WTC11 (cell line): ENCODE data around the gene C10orf105. TPM values are rescaled to one million over a fixed set of nuclear protein-coding genes. Genes with fewer than 3 reads are reported as not detected.

Experiments used
- ATAC-seq: fragments of 200-7000 bp; cut with Tn5 transposase; 2 replicates; pipeline ENCODE4 v1.10.0; 2021; ENCODE audit warnings: mild to moderate bottlenecking, moderate library complexity
- CTCF ChIA-PET: fragments of 300-600 bp; sonication (Branson Sonifier 250); formaldehyde crosslinking; loops from one replicate; lab custom pipeline; 2021; ENCODE audit warnings: antibody characterized with exemption; lab: Charles Lee
- POLR2A ChIA-PET: fragments of 350-600 bp; sonication (Branson Sonifier 250); formaldehyde crosslinking; loops from one replicate; lab custom pipeline; 2021; ENCODE audit warnings: antibody characterized with exemption; lab: Charles Lee
- DNase-seq: peaks from one replicate; pipeline ENCODE4 v3.0.0; 2021; ENCODE audit warnings: low spot score
- H3K27ac Mint-ChIP-seq: 2 replicates; pipeline ENCODE4 v1.8.0; 2021; ENCODE audit warnings: mixed read lengths
- H3K27me3 Mint-ChIP-seq: 2 replicates; pipeline ENCODE4 v1.8.0; 2021; ENCODE audit warnings: low read depth, mild to moderate bottlenecking, moderate library complexity, mixed read lengths
- H3K36me3 Mint-ChIP-seq: 2 replicates; pipeline ENCODE4 v1.8.0; 2021; ENCODE audit warnings: mixed read lengths
- H3K4me1 Mint-ChIP-seq: 2 replicates; pipeline ENCODE4 v1.8.0; 2022; ENCODE audit warnings: mixed read lengths
- H3K4me3 Mint-ChIP-seq: 2 replicates; pipeline ENCODE4 v1.8.0; 2021; ENCODE audit warnings: mild to moderate bottlenecking, moderate library complexity, mixed read lengths
- H3K9me3 Mint-ChIP-seq: 2 replicates; pipeline ENCODE4 v1.8.0; 2021; ENCODE audit warnings: mixed read lengths
- ARID4B ChIP-seq: sonication (generic); formaldehyde crosslinking; IDR thresholded peaks from 2 replicates; pipeline ENCODE4 v1.8.0; 2023; ENCODE audit warnings: missing genetic modification reagents, mild to moderate bottlenecking, borderline replicate concordance
- CDX4 ChIP-seq: fragments of 250-450 bp; sonication (Bioruptor Pico); IDR thresholded peaks from 2 replicates; pipeline ENCODE4 v1.9.0; 2021; ENCODE audit warnings: moderate library complexity, mild to moderate bottlenecking, inconsistent platforms, borderline replicate concordance
- CREM ChIP-seq: sonication (generic); formaldehyde crosslinking; IDR thresholded peaks from 2 replicates; pipeline ENCODE4 v1.8.1; 2022; ENCODE audit warnings: mild to moderate bottlenecking, missing genetic modification reagents, moderate library complexity
- FOXJ3 ChIP-seq: sonication (generic); formaldehyde crosslinking; IDR thresholded peaks from 2 replicates; pipeline ENCODE4 v1.9.0; 2021; ENCODE audit warnings: missing genetic modification reagents, mild to moderate bottlenecking, borderline replicate concordance
- GRHL2 ChIP-seq: fragments of 250-450 bp; sonication (Bioruptor Pico); IDR thresholded peaks from 2 replicates; pipeline ENCODE4 v1.8.0; 2022; ENCODE audit warnings: mild to moderate bottlenecking, moderate library complexity; ENCODE audit not compliant: insufficient replicate concordance, severe bottlenecking
- GTF2I ChIP-seq: fragments of 250-450 bp; sonication (Bioruptor Pico); conservative IDR thresholded peaks from 2 replicates; pipeline ENCODE4 v1.4.0; 2021; ENCODE audit warnings: mild to moderate bottlenecking
- HMGA2 ChIP-seq: fragments of 250-450 bp; sonication (Bioruptor Pico); IDR thresholded peaks from 2 replicates; pipeline ENCODE4 v1.4.0; 2021; ENCODE audit warnings: mild to moderate bottlenecking, moderate library complexity
- IRF2 ChIP-seq: sonication (generic); formaldehyde crosslinking; IDR thresholded peaks from 2 replicates; pipeline ENCODE4 v1.8.0; 2022; ENCODE audit warnings: low read depth, missing genetic modification reagents, borderline replicate concordance
- NFE2L1 ChIP-seq: sonication (generic); formaldehyde crosslinking; IDR thresholded peaks from 2 replicates; pipeline ENCODE4 v1.8.1; 2023; ENCODE audit warnings: missing genetic modification reagents
- NFYB ChIP-seq: sonication (generic); formaldehyde crosslinking; conservative IDR thresholded peaks from 2 replicates; pipeline ENCODE4 v1.8.0; 2022; ENCODE audit warnings: low read depth, missing genetic modification reagents
- NR2C2 ChIP-seq: sonication (generic); formaldehyde crosslinking; IDR thresholded peaks from 2 replicates; pipeline ENCODE4 v1.8.0; 2022; ENCODE audit warnings: mild to moderate bottlenecking, missing genetic modification reagents
- NR3C1 ChIP-seq: sonication (generic); formaldehyde crosslinking; conservative IDR thresholded peaks from 2 replicates; pipeline ENCODE4 v1.8.1; 2023; ENCODE audit warnings: low read depth, mild to moderate bottlenecking, missing genetic modification reagents
- OVOL2 ChIP-seq: fragments of 250-450 bp; sonication (Bioruptor Pico); IDR thresholded peaks from 2 replicates; pipeline ENCODE4 v1.9.0; 2021; ENCODE audit warnings: mild to moderate bottlenecking, borderline replicate concordance
- SOX15 ChIP-seq: fragments of 250-450 bp; sonication (Bioruptor Pico); IDR thresholded peaks from 2 replicates; pipeline ENCODE4 v1.9.0; 2021; ENCODE audit warnings: mild to moderate bottlenecking
- SP1 ChIP-seq: sonication (generic); formaldehyde crosslinking; conservative IDR thresholded peaks from 2 replicates; pipeline ENCODE4 v1.8.1; 2022; ENCODE audit warnings: missing genetic modification reagents
- ZBTB21 ChIP-seq: sonication (generic); formaldehyde crosslinking; IDR thresholded peaks from 2 replicates; pipeline ENCODE4 v1.8.1; 2023; ENCODE audit warnings: mild to moderate bottlenecking, missing genetic modification reagents, borderline replicate concordance
- ZNF138 ChIP-seq: sonication (generic); formaldehyde crosslinking; conservative IDR thresholded peaks from 2 replicates; pipeline ENCODE4 v1.8.1; 2022; ENCODE audit warnings: mild to moderate bottlenecking, moderate library complexity, missing genetic modification reagents
- ZNF317 ChIP-seq: sonication (generic); formaldehyde crosslinking; IDR thresholded peaks from 2 replicates; pipeline ENCODE4 v1.8.1; 2023; ENCODE audit warnings: low read depth, mild to moderate bottlenecking, moderate library complexity, missing genetic modification reagents, borderline replicate concordance
- ZNF396 ChIP-seq: fragments of 250-450 bp; sonication (Bioruptor Pico); IDR thresholded peaks from 2 replicates; pipeline ENCODE4 v1.8.0; 2021; ENCODE audit warnings: mild to moderate bottlenecking, moderate library complexity, borderline replicate concordance
- ZNF416 ChIP-seq: fragments of 250-450 bp; sonication (Bioruptor Pico); IDR thresholded peaks from 2 replicates; pipeline ENCODE4 v1.9.0; 2021; ENCODE audit warnings: mild to moderate bottlenecking, inconsistent platforms
- total RNA-seq: library from RNA; stranded (reverse); gene quantifications from 3 replicates; pipeline ENCODE4 v1.2.3, GENCODE V29; 2021
- TF ChIP-seq, protein P1 (sequence below): sonication (generic); formaldehyde crosslinking; IDR thresholded peaks from 2 replicates; pipeline ENCODE4 v1.8.0; 2022; ENCODE audit warnings: mild to moderate bottlenecking, missing genetic modification reagents

Gene C10orf105
- total RNA-seq, 1 experiment from 2014 or later: 0.48 TPM

DNA sequence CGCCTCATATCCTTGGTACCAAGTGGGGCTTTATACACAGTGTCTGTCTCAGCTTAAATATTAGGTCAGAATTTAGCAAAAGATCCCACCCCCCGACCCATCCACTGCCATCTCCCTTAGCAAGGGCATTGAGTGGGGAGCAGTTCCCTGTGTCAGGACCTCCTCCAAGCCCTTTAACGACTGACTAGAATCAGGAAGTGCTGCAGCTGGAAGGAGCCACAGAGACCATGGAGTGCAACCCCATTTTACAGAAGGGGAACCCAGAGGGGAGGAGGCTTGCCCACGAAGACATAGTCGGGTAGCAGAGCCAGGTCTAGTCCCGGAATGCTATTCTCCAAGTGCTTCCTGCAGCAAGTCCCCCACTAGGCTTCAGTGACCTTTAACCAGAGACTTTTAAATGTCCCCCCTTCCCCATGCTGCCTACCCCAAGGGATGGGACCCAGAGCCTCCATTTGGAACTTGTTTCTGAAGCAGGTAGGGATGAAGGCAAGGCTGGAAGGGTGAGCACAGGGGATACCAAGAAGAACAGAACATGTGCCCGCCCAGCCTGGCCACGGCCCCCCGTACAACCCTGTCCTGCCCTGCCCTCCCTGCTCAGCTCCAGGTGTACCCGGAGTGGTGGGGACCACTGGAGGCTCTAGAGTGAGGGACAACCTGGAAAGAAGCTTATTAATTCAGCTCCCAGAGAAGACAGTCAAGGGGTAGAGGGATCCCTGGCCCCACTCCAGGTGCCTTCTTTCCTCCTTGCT lies 41.3 kb downstream of the C10orf105 start:
- TF ChIP-seq ZBTB21: no peak
- no peak for TF ChIP-seq HMGA2
- TF ChIP-seq IRF2 (CRISPR knock-in tag): no peak
- TF ChIP-seq ZNF317 (CRISPR knock-in tag): no peak
- DNase-seq (no peak), ATAC-seq (no peak)
- no peak overlapping the region for H3K4me3 Mint-ChIP-seq
- H3K9me3 Mint-ChIP-seq: no peaks in the 10 kb centered on the region
- H3K27me3 Mint-ChIP-seq: no peaks in the 10 kb centered on the region; the same call in 1 of the 2 replicates
- ChIA-PET POLR2A (no interaction called here), CTCF (interaction anchor here (0.7 to 2.7 kb wide), 2 partner anchors 18 to 50 kb away, joined by 4 to 21 read pairs; no protein-coding TSS in a partner anchor)
- no peaks in the 10 kb centered on the region for H3K36me3 Mint-ChIP-seq
- H3K4me1 Mint-ChIP-seq: no peaks in the 10 kb centered on the region
- H3K27ac Mint-ChIP-seq: no peak overlapping the region

DNA sequence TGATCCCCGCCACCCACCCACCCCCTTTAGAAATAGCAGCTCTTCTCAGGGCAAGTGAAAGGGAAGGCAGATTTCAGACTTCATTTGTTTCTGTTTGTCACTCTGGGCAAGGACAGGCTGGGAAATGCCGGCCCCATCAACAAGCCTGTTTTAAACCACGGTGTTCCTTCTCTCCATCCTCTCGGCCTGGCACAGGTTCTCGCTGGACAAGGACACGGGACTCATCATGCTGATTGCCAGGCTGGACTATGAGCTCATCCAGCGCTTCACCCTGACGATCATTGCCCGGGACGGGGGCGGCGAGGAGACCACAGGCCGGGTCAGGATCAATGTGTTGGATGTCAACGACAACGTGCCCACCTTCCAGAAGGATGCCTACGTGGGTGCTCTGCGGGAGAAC lies 42.3 kb downstream of the C10orf105 start:
- Mint-ChIP-seq H3K4me1 (no peaks in the 10 kb centered on the region), H3K36me3 (no peaks in the 10 kb centered on the region), H3K27ac (no peak overlapping the region), H3K9me3 (no peaks in the 10 kb centered on the region), H3K27me3 (no peaks in the 10 kb centered on the region; the same call in 1 of the 2 replicates), H3K4me3 (no peak overlapping the region)
- TF ChIP-seq NFE2L1 (CRISPR knock-in tag) (no peak), ARID4B (CRISPR knock-in tag) (no peak), NR3C1 (CRISPR knock-in tag) (no peak), NFYB (no peak), FOXJ3 (CRISPR knock-in tag) (no peak), SP1 (CRISPR knock-in tag) (no peak), CDX4 (no peak), GTF2I (no peak), NR2C2 (CRISPR knock-in tag) (no peak), ZNF396 (no peak), ZNF416 (CRISPR knock-in tag) (no peak), OVOL2 (CRISPR knock-in tag) (no peak), CREM (CRISPR knock-in tag) (no peak), HMGA2 (no peak), GRHL2 (CRISPR knock-in tag) (no peak), SOX15 (no peak), ZNF138 (CRISPR knock-in tag) (no peak)
- TF ChIP-seq, protein P1, sequence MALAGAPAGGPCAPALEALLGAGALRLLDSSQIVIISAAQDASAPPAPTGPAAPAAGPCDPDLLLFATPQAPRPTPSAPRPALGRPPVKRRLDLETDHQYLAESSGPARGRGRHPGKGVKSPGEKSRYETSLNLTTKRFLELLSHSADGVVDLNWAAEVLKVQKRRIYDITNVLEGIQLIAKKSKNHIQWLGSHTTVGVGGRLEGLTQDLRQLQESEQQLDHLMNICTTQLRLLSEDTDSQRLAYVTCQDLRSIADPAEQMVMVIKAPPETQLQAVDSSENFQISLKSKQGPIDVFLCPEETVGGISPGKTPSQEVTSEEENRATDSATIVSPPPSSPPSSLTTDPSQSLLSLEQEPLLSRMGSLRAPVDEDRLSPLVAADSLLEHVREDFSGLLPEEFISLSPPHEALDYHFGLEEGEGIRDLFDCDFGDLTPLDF (CRISPR knock-in tag): no peak
- ChIA-PET CTCF (interaction anchor here (1.2 kb wide), 1 partner anchor 19 kb away, joined by 6 read pairs; no protein-coding TSS in a partner anchor), POLR2A (no interaction called here)
- no peak for DNase-seq
- no peak for ATAC-seq
